ENCODE results near the gene PLA2G3.
A peak's percentile ranks its signal among the peaks of the same experiment; 100 is the strongest.
"Not testable (repeated sequence)": the region's sequence is repeated elsewhere in the genome, so short reads cannot be mapped to it uniquely, and the experiment has no call there.

Gene PLA2G3

DNA sequence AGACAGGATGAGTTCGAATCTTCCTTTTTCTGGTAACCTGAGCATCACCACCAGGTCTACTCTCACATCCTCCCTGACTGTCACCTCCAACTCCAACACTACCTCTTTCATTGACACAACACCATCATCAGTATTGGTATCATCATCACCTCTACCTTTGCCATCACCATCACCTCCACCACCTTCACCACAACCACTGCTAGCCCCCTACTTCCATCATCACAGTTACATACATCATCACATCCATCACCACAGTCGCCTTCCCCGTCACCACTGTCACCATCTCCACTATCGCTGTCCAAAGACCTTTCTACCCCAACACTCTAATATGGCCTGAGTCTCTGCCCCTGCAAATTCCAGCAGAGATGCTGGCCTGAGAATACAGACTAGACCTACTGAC is 18.9 kb downstream of the PLA2G3 start:
- DNase-seq = no peak

DNA sequence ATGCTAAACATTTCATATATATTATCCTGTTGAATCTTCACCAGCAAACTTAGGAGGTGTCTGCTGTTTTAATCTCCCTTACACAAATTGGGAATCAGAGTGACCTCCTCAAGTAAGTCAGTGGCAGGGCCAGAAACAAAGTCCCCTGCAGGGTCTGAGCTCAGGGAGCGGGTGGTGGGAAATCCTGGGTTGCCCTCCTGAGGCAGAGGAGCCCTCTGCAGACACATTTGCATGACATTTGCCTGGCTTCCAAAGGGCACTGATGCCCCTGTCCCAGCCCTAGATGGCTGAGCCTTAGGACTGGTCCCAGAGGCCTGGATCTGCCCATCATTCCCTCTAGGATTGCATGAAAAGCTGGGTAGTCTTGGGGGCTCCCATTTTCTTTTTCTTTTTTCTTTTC is 19.7 kb downstream of the PLA2G3 start:
- DNase-seq = no peak

DNA sequence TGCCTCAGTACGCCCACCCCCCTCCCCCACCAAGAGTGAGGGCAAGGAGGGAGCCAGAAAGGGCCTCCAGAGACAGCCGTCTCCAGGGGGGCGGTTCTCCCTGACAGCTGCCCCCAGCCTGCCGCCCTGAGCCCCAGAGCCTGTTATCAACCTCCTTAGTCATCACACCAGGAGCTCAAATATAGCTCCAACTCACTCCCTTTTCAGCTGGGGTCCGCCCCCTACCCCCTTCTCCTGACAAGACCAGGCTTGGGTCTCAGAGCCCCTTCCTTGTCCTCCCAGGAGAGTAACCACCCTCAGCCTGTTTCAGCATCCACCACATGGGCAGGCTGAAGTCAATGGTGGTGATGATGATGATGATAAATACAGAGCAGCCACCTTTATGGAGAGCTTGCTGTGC is 20.1 kb downstream of the PLA2G3 start:
- no peak for DNase-seq

DNA sequence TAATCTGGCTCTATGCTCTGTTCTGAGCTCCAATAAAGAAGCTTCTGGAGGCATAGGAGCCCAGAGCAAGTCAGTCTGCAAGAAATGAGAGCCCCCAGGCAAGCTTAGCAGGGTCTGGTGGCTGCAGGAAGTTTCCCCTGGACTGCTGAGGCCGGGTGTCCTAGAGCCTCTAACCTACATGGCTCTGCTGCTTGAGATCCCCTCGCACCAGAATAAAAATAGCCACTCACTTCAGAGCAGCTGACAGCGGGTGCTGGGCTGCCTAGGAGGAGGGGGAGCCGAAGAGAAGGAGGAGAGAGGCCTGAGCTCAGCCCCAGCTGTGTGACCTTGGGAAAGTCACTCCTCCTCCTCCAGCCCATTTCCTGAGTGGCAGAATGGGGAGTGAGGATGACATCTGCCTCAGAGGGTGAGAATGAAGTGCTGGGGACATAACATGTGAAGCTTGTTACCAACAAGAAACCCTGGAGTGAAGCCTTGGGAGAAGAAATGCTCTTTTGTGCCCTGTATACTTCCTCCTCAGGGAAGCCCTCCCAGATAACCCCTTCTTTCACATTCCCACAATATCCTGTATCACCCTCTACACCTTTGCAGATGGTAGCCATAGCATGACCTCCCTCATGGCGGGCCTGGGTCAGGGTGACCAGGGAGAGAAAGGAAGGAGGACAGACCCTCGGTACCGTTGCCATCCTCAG is 21.1 kb downstream of the PLA2G3 start:
- no peak for DNase-seq

DNA sequence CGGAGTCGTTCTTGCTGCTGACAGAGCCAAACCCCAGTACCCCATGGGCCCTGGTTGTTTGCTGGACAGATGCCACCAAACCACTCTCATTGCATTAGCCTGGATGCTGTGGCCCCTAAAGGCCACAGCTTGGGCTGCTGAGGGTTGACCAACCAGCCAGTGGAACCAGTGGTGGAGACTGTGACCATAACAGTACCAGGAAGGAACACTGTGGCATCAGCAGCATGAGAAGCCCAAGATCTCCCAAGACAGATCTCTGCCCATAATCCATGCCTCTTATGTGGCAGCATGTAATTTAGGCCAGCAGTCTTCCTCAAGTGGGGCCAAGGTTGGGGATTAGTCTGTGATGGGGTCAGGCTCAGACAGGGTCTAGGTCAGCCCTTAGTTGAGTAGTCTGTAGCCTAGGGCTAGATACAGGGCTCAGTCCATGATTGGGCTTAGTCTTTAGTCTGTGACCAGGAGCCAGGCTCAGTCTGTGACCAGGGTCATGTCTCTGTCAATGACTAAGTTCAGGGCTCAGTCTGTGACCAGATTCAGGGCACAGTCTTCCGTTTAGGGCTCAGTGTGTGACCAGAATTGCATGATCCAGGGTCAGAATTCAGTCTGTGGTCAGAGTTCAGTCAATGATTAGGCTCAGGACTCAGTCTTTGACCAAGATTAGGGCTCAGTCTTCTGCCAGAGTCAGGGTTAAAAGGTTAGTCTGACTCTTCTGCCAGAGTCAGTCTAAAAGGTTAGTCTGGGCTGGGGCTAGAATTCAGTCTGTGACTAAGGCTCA is 22.1 kb downstream of the PLA2G3 start:
- DNase-seq = no peak

DNA sequence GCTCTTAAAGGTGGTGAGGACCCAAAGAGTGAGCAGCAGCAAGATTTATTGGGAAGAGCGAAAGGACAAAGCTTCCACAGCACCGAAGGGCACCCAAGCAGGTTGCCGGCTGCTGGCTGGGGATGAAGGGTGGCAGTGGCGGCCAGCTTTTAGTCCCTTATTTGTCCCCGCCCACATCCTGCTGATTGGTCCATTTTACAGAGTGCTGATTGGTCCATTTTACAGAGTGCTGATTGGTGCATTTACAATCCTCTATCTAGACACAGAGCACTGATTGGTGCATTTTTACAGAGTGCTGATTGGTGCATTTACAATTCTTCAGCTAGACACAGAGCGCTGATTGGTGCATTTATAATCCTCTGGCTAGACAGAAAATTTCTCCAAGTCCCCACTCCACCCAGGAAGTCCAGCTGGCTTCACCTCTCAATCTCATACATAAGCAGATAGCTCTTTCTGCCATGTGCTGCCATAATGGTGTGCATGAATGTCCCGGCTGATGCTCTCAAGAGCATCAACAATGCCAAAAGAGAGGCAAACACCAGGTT is 27.7 kb downstream of the PLA2G3 start:
- DNase-seq = not testable (repeated sequence)

DNA sequence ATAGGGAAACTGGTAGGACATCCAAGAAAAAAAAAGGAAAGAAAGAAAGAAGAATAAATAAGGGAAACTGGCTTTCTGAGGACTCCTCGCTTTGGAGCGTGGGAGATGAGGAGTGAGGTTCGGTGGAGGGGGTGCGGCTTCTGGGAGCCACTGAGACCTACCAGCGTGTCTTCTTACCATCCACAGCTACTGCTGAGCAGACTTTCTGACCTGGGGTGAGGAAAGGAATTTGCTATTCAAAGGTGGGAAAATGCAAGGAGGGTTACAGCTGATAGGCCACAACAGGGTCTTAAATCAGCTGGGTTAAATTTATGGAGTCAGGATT is 32.5 kb downstream of the PLA2G3 start:
- no peak for DNase-seq

DNA sequence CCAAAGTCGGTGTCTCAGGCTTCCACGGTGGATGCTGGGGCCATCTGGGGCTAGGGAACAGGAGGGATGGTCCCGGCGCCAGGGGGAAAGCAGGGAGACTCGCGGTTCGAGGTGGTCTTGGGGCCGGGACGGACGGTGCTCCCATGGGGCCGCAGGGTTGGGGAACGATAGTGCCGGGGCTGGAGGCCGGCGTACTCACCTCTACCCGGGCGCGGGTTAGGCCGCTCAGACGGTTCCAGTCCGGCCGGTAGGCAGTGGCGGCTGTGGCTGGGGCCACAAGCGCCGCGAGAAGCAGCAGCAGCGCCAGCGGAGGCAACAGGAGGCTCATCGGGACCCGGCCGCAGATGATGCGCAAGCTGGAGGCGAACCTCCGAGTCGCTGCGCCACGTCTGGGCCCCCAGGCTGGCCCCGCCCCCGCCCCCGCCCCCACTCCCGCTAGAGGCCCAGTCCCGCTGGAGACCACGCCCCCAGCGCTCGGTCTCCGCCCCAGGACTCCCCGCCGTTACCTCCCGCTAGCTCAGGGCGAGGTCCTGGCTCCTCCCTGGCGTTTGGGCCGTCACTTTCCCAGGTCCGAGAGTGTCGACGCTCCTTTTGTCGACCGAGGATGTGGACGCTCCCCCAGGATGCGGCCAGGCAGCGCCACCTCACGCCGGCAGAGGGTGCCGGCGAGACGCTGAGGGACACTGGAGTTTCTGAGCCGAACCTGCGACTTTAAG is 33.0 kb downstream of the PLA2G3 start, which contains the start of gene SELENOM:
TSS of gene SELENOM (minus strand) at position 391 of the 716 bp plus-strand sequence. CDS start at position 328, 63 bp downstream.
- DNase-seq = peak; percentile 76

DNA sequence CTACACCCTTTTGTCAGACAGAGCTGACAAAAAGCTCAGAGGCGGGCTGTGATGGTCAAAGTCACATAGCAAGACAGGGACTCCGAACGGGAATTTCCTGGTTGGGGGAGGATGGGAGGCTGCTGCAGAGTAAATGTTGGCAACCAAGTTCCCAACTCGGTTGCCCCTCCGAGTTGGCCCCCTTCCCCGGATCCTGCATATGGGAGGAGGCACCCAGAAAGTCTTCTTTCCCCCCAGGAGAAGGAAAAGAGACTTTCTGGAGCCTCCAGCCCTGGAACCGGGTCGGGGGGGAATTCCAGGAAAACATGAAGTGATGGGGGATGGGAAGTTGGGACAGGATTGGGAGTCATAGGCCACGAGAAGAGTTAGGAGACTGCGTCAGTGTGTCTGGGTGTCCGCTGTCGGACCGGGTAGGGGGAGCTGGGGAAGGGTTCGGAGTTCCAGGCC is 33.6 kb downstream of the PLA2G3 start:
- no peak for DNase-seq

DNA sequence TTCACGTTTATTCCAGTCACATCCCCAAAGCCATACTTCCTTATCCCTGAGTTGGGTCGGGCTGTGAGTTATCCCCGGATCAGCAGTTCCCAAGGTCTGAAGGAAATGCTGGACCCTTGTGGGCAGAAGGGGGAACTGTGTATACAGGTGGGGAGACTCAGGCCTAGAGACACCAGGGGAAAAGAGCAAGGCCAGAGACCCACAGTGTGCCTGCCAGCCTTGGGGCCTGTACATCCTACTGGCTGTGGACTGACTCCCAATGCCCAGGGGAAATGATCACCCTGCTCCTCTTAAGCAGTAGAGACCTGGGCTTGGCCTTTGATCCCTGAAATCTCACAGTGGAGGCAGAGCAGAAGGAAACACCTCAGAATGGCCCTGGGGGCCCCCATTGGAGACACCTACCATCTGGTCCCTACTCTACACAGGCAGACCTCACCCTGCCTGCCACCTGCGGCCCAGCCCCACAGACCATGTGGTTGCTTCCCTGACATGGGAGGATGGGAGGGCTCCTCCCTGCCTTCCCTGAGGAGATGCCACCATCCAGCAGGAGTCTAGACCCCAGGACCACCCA is 34.2 kb downstream of the PLA2G3 start:
- no peak for DNase-seq

DNA sequence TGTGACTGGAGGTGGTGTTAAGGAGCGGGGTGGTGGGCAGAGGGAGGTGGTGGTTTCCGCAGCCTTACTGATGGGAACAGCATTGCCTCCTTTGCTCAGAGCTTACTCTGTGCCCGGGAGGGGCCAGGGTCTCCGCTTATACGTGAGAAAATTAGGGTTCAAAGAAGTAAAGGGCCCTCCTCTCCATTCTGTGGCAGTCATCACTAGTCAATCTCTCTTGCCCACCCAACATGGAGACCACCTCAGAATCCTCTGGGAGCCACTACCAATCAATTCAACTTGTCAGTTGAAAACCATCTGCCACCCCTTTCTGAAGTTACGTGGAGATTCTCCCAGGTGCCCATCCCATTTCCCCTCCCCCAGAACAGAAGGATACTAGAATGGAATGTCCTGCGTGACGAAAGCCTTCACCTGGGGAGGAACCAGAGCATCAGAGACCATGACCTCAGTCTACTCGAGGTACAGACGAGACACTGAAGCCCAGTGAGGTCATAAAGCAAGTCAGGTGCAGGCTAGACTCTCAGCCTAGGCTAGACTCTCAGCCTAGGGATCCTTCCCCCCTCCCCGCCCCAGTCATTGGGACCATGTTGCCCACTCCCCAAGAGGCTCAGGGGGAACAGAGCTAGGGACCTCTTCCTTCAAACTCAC is 34.9 kb downstream of the PLA2G3 start:
- DNase-seq = no peak

DNA sequence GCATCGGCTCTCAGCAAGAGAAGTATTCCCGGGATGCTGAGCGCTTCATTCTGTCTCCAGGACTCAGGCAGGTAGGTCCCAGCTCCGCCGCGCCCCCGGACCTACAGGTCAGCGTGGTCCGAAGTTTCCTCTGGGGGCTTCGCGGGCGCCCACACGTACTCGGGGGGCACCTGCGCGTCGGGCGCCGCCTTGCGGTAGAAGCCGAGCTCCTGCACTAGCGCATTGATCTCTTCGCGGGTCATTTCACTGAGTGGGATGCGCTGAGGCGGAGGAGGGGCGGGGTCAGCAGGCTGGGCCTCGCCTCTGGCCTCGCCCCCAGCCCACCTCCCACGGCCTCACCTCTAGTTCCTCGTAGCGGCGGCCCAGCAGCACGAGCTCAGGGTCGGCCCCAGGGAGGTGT is 35.4 kb downstream of the PLA2G3 start:
- DNase-seq = no peak

DNA sequence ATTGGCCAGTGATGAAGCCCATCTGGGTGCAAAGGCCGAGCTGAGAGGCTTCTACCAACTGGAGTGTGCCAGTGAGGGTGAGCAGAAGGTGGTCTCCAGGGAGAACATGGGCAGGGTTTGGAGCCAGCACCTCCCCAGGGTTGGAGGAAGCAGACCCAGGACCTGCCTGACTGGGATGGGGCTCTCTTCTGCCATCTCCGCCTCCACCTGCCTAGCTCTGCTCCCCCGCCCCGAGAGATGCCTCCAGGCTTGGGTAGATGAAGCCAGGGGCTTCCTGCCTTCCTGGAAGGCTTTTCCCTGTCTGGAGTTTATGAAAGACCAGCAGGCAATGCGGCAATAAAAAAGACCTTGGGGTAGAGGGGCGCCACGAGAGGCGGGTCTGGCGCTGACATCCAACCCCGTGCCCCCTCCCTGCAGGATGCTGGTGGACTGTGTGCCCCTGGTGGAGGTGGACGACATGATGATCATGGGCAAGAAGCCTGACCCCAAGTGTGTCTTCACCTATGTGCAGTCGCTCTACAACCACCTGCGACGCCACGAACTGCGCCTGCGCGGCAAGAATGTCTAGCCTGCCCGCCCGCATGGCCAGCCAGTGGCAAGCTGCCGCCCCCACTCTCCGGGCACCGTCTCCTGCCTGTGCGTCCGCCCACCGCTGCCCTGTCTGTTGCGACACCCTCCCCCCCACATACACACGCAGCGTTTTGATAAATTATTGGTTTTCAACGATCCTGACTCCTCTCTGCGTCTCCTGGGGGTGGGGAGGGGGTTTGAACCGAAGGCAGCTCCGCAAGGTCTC is 36.2 kb downstream of the PLA2G3 start:
- no peak for DNase-seq

DNA sequence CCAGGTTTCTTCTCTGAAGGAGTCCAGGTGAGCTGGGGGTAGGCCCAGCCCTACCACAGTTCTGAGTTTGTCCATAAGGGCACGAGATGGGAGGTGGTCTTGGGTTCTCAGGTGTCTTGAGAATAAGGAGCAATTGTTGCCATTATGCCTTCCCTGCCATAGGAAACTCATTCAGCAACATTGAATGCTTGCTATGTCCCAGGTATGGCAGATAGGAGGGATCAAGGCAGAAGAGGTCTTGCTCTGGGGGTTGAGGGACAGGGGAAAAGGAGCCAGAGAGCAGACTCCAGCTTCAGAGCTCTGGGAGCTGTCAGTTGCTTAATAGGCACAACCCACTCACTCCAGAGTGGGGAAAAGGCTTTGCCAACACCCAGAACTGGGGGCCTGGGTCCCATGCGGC is 37.2 kb downstream of the PLA2G3 start:
- DNase-seq = no peak

DNA sequence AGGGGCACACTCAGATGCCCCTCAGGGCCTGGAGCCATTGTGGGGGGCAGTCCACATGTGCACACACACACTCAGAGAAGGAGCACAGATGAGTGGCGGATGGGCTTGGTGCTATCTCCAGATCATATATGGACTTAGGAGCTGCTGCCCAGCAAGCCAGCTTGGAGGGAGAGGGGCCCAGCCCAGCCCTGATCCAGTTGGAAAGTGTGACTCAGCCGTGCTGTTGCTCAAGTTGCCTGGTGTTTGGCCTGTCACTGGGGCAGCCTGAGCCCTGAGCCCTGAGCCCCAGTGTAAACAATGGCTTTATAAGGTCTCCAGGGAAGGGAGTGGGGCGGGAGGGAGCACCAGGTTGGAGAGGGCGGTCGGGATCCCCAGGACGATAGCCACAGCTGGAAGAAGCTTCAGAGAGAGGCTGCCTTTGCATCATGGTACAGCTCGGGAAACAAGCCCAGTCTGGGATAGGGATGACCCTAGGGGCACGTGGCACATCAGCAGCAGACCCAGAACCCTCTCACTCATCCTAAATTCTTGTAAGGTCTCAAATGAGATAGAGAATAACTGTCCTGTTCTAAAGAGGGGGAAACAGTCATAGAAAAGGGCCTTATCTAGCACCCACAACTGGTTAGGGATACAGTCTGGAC is 37.7 kb downstream of the PLA2G3 start:
- DNase-seq = no peak

DNA sequence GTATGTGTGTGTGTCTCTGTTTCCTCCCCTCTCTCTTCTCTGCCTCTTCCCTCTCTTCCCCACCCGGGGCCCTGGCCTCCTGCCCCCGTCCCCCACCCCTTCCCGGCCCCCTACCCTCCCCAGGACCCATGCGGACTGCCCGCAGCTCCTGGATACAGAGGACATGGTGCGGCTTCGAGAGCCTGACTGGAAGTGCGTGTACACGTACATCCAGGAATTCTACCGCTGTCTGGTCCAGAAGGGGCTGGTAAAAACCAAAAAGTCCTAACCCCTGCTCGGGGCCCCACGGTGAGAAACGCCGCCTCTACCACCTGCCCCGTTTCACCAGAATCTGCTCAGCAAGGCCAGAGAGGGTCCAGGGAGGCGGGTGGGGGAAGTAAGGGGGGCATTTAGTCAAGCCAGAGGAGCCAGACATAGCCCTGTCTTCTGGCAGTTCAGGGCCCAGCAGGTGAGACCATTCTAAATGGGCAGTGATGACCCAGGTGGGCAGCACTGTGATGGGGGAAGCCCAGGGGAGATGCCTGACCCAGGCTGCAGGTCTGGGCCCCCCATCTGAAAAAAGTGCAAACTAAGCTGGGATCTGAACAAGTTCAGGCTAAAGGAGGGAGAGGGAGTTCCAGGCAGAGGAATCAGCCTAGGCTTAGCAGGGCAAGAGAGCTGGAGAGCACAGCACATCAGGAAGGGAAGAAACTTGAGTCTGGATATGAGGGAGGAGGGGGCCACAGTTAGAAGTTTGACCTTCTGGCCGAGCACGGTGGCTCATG is 39.4 kb downstream of the PLA2G3 start:
- DNase-seq = no peak

DNA sequence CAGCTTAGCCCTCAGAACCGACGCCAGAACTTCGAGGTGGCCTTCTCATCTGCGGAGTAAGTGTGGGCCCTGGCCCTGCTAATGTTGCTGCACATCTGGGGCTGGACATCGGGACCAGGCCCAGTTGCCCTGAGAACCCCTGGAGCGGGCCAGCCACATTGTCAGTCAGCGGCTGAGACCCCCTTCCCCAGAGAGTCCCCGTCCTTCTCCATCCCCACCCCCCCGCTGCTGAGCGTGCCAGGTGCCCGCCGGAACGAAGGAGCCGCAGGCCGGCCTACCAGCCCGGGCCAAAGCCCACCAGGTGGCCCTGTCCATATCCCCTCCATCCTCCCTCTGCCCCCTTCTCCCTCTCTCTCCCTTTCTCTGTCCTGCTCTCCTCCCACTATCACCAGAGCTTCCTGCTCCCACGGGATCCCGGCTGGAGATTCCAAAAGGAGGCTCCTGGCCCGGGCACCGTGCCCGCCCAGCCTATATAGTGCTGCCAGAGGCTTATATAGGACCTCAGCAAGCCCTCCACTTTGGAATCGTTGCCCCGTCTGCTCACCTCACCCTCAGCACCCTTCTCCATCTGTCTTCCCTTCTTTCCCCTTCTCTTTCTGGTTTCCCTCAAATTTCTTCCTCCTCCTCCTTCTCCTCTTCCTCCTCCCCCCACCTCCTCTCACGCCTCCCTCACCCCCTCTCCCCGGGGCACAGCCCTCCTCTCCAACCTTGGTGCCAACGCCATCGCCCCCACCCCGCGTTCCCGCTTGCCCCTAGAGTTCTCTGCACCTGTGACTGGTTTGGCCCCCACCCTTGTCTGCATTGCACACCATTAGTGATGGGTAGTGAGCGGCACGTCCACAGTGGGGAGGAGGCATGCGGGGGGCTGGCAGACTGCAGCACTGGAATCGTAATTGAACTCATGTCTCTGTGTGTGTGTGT is 40.2 kb downstream of the PLA2G3 start:
- DNase-seq = no peak

DNA sequence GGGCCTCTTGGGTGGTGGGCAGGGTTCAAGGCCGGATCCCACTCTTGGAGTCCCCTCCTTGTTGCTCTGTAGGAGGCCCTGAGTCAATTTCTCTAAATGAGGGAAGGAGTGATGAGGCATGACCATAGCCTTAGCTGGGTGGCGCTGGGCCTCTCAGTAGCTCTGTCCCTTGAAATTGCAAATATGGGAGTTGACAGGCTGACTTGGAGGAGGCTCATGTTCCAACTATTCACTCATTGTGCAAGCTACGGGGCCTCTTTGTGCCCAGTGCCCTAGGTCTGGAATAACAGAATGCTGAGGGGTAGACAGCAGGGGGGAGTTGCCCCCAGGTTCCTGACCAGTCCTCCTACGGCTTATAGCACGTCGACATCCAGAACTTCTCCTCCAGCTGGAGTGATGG is 40.9 kb downstream of the PLA2G3 start:
- DNase-seq = no peak

DNA sequence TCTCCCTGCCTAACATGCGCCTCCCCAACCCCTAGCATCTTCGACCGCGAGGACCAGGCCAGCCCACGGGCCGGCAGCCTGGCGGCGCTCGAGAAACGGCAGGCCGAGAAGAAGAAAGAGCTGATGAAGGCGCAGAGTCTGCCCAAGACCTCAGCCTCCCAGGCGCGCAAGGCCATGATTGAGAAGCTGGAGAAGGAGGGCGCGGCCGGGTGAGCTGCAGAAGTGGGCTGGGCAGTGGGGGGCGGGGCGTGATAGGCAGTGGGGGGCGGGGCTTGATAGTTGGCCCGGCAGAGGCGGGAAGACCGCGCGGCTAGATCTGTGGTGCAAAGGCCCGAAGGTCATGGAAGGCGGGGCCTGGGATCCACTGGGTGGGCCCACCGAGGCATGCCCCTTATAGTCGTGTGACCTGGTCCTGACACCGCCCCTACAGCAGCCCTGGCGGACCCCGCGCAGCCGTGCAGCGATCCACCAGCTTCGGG is 41.6 kb downstream of the PLA2G3 start:
- no peak for DNase-seq
